PFSK-1 (cell line): ENCODE data around the gene PDIA2.

Source experiments
- FOXP2 ChIP-seq: optimal IDR thresholded peaks from 2 replicates; pipeline ENCODE3; 2011; ENCODE audit warnings: borderline replicate concordance, control low read depth, inconsistent platforms; ENCODE audit not compliant: insufficient read depth; ENCODE audit errors: extremely low read length, extremely low read depth
- POLR2AphosphoS5 ChIP-seq: IDR thresholded peaks from 2 replicates; pipeline ENCODE4 v1.6.1; 2012; ENCODE audit warnings: low read depth, mild to moderate bottlenecking, control low read depth, low read length, moderate library complexity
- REST ChIP-seq, 2 experiments: IDR thresholded peaks; 2 replicates each; pipeline versions ENCODE4 v1.6.1 to v1.8.0; 2011 to 2012; ENCODE audit warnings: low read depth in 2 of 2, low read length in 2 of 2, control low read depth in 1 of 2, inconsistent platforms in 1 of 2, mild to moderate bottlenecking in 1 of 2, moderate library complexity in 1 of 2; ENCODE audit not compliant: insufficient read depth in 1 of 2
- SIN3A ChIP-seq: IDR thresholded peaks from 2 replicates; pipeline ENCODE4 v1.6.1; 2012; ENCODE audit warnings: mild to moderate bottlenecking, low read length, moderate library complexity, borderline replicate concordance; ENCODE audit not compliant: insufficient read depth
- TAF1 ChIP-seq: IDR thresholded peaks from 2 replicates; pipeline ENCODE4 v1.6.1; 2012; ENCODE audit warnings: low read length, control low read depth, borderline replicate concordance; ENCODE audit not compliant: insufficient read depth

PDIA2 gene

GRCh38 chr16:320206-320605 lies 37.2 kb downstream of the PDIA2 start:
- TF ChIP-seq POLR2AphosphoS5 (no peak), FOXP2 (no peak), TAF1 (no peak), REST (IDR thresholded peaks at IDR 0.05; ENCODE audit: insufficient read depth in 1 of 2, low read depth in 2 of 2, low read length in 2 of 2) (no peak), SIN3A (no peak)

GRCh38 chr16:321532-321931 lies 38.6 kb downstream of the PDIA2 start:
- no peak for TF ChIP-seq POLR2AphosphoS5

GRCh38 chr16:322476-323143 lies 39.6 kb downstream of the PDIA2 start:
- TF ChIP-seq POLR2AphosphoS5 (no peak), FOXP2 (no peak), TAF1 (no peak), REST (IDR thresholded peaks at IDR 0.05; ENCODE audit: insufficient read depth in 1 of 2, low read depth in 2 of 2, low read length in 2 of 2) (no peak), SIN3A (no peak)

GRCh38 chr16:324201-324450 lies 41.2 kb downstream of the PDIA2 start:
- TF ChIP-seq TAF1 (no peak), SIN3A (no peak), POLR2AphosphoS5 (no peak), REST (IDR thresholded peaks at IDR 0.05; ENCODE audit: insufficient read depth in 1 of 2, low read depth in 2 of 2, low read length in 2 of 2) (no peak), FOXP2 (no peak)

GRCh38 chr16:324451-325334 lies 41.7 kb downstream of the PDIA2 start:
- TF ChIP-seq FOXP2, result no peak
- TF ChIP-seq TAF1, result no peak
- TF ChIP-seq POLR2AphosphoS5, result no peak
- no peak for TF ChIP-seq SIN3A
- TF ChIP-seq REST (IDR thresholded peaks at IDR 0.05; ENCODE audit: insufficient read depth in 1 of 2, low read depth in 2 of 2, low read length in 2 of 2), result no peak
